Smooth muscle cell (in vitro differentiated cells): Measurements from ENCODE around the gene PAN3. TPM values are rescaled to one million over a fixed set of nuclear protein-coding genes. Genes with fewer than 3 reads are reported as not detected.

Experiments
- DNase-seq: peaks from one replicate; lab custom pipeline; 2025; ENCODE audit not compliant: unreplicated experiment; lab: John Stamatoyannopoulos, UW
- H2AFZ ChIP-seq: fragments of 200-600 bp; sonication (generic); 2 replicates; pipeline ENCODE4 v1.6.0; 2016; ENCODE audit warnings: antibody characterized with exemption, low read depth, mild to moderate bottlenecking
- H3F3A ChIP-seq: fragments of 200-600 bp; sonication (generic); 2 replicates; pipeline ENCODE4 v1.6.0; 2017; ENCODE audit warnings: antibody characterized with exemption, low read depth
- H3K27ac ChIP-seq: fragments of 200-600 bp; sonication (generic); 2 replicates; pipeline ENCODE4 v1.5.1; 2016; ENCODE audit warnings: low read depth, mild to moderate bottlenecking
- H3K27me3 ChIP-seq: fragments of 200-600 bp; sonication (generic); 2 replicates; pipeline ENCODE4 v1.6.1; 2016; ENCODE audit warnings: low read depth, mild to moderate bottlenecking
- H3K36me3 ChIP-seq: fragments of 200-600 bp; sonication (generic); 2 replicates; pipeline ENCODE4 v1.5.1; 2016; ENCODE audit warnings: low read depth
- H3K4me1 ChIP-seq: fragments of 200-600 bp; sonication (generic); 2 replicates; pipeline ENCODE4 v1.5.1; 2016; ENCODE audit warnings: low read depth
- H3K4me2 ChIP-seq: fragments of 200-600 bp; sonication (generic); 2 replicates; pipeline ENCODE4 v1.6.0; 2016; ENCODE audit warnings: mild to moderate bottlenecking
- H3K4me3 ChIP-seq: fragments of 200-600 bp; sonication (generic); 2 replicates; pipeline ENCODE4 v1.5.1; 2016; ENCODE audit warnings: mild to moderate bottlenecking
- H3K79me2 ChIP-seq: fragments of 200-600 bp; sonication (generic); 2 replicates; pipeline ENCODE4 v1.6.0; 2016; ENCODE audit warnings: low read depth, mild to moderate bottlenecking
- H3K9ac ChIP-seq: fragments of 200-600 bp; sonication (generic); 2 replicates; pipeline ENCODE4 v1.6.0; 2016; ENCODE audit warnings: low read depth
- H3K9me3 ChIP-seq: fragments of 200-600 bp; sonication (generic); replicated peaks from 2 replicates; pipeline ENCODE4 v1.5.1; 2016; ENCODE audit warnings: low read depth
- H4K20me1 ChIP-seq: fragments of 200-600 bp; sonication (generic); 2 replicates; pipeline ENCODE4 v1.6.0; 2016; ENCODE audit warnings: low read depth
- CTCF ChIP-seq: fragments of 200-600 bp; sonication (generic); IDR thresholded peaks from 2 replicates; pipeline ENCODE4 v1.5.1; 2017; ENCODE audit warnings: borderline replicate concordance, mild to moderate bottlenecking, antibody characterized with exemption; ENCODE audit not compliant: insufficient read depth, poor library complexity, severe bottlenecking
- WGBS: methylation state at CpG from one replicate; pipeline ENCODE4 v1.1.7; 2016; ENCODE audit warnings: low lambda C conversion rate; 5-methylcytosine and 5-hydroxymethylcytosine counted together
- polyA plus RNA-seq: library from polyadenylated mRNA; unstranded; fragments of >200 nt; fragmentation: Nextera tagmentation; extraction: Ambion mirVana; gene quantifications from 2 replicates; pipeline ENCODE4 v1.2.1, GENCODE V29; 2016
- total RNA-seq: library from RNA; depleted of rRNA; stranded (reverse); fragments of >200 nt; gene quantifications from 2 replicates; pipeline ENCODE4 v1.2.3, GENCODE V29; 2014

The PAN3 gene
- total and polyA plus RNA-seq, 2 experiments from 2014 or later = 2.9 to 28.2 TPM

- Histone ChIP-seq H3K36me3 (no peaks in the 10 kb centered on the region), H3K4me3 (peak overlapping the region; percentile 88), H3K27me3 (no peaks in the 10 kb centered on the region), H3F3A (peaks cover 6% of the 10 kb centered on the region), H3K4me1 (peaks cover 21% of the 10 kb centered on the region), H3K79me2 (peaks cover 35% of the 10 kb centered on the region), H3K4me2 (peak overlapping the region; percentile 99), H3K27ac (no peak overlapping the region), H3K9me3 (no peaks in the 10 kb centered on the region), H3K9ac (peak overlapping the region; percentile 95), H2AFZ (no peak overlapping the region), H4K20me1 (peaks cover 25% of the 10 kb centered on the region)
- DNase-seq = no peak
- WGBS = 72% methylated on average over 7 of the region's 7 CpGs
- TF ChIP-seq CTCF = no peak
Measured at GRCh38 chr13:28136916-28137315, 1.4 kb upstream of the PAN3 start.

- DNase-seq = no peak
- Histone ChIP-seq H3K36me3 (no peaks in the 10 kb centered on the region), H3K4me1 (peaks cover 26% of the 10 kb centered on the region), H3K79me2 (peaks cover 41% of the 10 kb centered on the region), H3K27me3 (no peaks in the 10 kb centered on the region), H3K4me2 (peak overlapping the region; percentile 99), H3K27ac (peak overlapping the region; percentile 95), H4K20me1 (peaks cover 32% of the 10 kb centered on the region), H3K4me3 (peak overlapping the region; percentile 88), H2AFZ (peak overlapping the region; percentile 80), H3K9ac (peak overlapping the region; percentile 95), H3K9me3 (no peaks in the 10 kb centered on the region), H3F3A (peaks cover 6% of the 10 kb centered on the region)
- 3% methylated on average over 11 of the region's 11 CpGs for WGBS
- TF ChIP-seq CTCF = no peak
Measured at GRCh38 chr13:28137596-28137995, 749 bp upstream of the PAN3 start.

- Histone ChIP-seq H3K9me3 (no peaks in the 10 kb centered on the region), H2AFZ (peak overlapping the region; percentile 80), H3K9ac (peak overlapping the region; percentile 95), H4K20me1 (peaks cover 45% of the 10 kb centered on the region), H3K36me3 (no peaks in the 10 kb centered on the region), H3K79me2 (peaks cover 55% of the 10 kb centered on the region), H3K4me2 (peak overlapping the region; percentile 99), H3F3A (peaks cover 6% of the 10 kb centered on the region), H3K4me3 (peak overlapping the region; percentile 88), H3K27ac (peak overlapping the region; percentile 95), H3K4me1 (peaks cover 26% of the 10 kb centered on the region), H3K27me3 (no peaks in the 10 kb centered on the region)
- peak; percentile 82 for DNase-seq
- no peak for TF ChIP-seq CTCF
- WGBS = under 1% methylated on average over 36 of the region's 60 CpGs
Measured at GRCh38 chr13:28138756-28139470, 568 bp downstream of the PAN3 start.
